NCI-H345 treated with DMSO at 0.1 percent for 48 hours (cell line): ENCODE results near the gene NOD2.

ENCODE experiments used
- DNase-seq: peaks from one replicate; lab custom pipeline; 2025; ENCODE audit not compliant: unreplicated experiment; lab: John Stamatoyannopoulos, UW

NOD2 gene

GRCh38 chr16:50669741-50670140 is 23.7 kb upstream of the NOD2 start:
- DNase-seq, result no peak

DNA sequence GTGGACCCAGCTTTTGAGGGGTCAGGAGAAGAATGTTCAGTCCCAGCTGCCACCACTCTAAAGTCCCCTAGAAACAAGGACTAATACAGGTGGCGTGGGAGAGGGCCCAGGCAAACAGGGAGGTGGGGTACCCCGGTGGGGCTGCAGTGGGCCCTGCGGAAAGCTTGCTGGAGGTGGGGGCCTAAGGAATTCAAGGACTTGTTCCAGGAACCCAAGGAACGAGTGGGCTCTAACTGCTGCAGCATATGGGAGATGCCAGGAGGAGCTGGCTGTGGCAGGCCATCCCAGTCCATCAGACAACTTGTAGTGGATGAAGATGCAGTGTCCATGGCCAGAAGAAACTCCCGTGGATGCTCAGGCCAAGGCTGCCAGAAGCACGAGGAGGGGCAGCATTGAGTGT is 22.9 kb upstream of the NOD2 start:
- no peak for DNase-seq

- DNase-seq, result no peak
These were observed 21.7 kb upstream of the NOD2 start for GRCh38 chr16:50671644-50672260.

DNA sequence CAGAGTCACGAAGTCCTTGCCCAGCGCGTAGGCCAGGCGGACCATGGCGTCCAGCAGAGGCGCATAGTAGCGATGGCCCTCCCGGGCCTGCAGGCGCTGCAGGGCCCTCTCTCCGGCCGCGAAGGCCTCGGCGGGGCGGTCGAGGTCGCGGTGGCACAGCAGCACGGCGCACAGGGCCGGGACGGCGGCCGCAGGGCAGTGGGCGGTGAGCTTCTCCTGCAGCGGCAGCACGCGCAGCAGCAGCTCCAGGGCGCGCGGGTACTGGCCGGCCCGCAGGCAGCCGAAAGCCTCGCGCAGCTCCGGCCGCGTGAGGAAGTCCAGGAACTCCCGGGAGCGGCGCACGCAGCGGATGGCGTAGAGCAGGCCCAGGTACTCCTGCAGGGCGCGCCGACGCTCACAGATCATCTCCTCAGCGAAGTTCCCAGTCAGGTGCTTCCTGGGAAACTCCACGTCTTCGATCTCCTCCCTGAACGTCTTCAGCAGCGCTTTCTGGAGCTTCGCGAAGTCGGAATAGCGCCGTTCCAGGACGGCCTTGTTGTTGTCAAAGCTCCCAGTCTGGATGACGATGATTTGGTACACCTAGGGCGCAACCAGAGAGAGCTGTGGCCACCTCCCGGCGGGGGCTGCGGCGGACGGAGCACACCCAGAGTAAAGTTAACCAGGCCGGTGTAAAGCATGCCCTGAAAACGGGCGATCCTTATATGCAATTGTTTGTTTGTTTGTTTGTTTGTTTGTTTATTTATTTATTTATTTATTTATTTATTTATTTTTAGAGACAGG is 19.7 kb upstream of the NOD2 start:
- DNase-seq, result no peak

GRCh38 chr16:50674831-50675230 is 18.6 kb upstream of the NOD2 start:
- no peak for DNase-seq

GRCh38 chr16:50675686-50676610 is 17.5 kb upstream of the NOD2 start:
- no peak for DNase-seq

DNA sequence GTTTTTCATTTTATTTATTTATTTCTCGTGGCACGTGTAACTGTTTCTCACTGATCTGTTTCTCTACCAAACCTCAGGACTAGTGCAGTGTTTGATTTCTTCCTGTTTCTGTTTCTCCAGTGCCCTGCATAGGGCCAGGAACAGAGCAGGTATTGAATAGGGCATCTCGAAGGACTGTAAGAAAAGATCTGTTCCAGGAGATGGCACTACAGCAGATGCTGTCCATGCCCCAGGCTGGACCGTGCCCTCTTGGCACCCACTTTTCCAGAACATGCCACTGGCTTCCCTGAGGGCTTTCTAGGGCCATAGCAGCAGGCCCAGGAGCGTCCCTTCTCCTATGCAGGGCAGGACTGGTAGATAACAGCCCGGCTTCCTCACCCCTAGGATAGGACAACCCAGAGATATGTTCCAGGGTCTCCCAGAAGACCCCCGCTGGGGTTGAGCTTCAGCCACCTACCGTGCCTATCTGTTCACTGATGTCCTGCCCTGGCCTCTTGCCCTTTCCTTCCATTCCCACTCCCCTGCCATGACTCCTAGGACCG is 16.7 kb upstream of the NOD2 start:
- no peak for DNase-seq

DNA sequence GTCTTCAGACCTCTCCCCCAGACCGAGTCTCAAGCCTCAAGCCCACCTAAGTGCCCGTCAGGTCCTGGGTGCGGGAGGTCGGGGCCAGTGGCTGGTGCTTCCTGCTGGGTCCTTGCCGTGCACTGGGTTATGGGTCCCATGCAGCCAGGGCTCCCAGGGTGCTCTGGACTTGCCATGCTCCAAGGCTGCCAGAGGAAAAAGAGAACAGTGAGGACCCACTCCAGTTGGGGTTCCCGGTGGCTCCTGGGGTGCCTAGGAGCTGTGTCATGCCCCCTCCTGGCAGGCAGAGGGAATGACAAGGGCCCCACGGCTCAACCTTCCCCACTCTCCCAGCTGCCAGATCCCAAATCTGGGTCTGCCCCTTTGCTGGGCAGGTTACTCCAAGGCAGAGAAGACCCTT is 16.1 kb upstream of the NOD2 start:
- DNase-seq, result no peak

- no peak for DNase-seq
These were observed 14.9 kb upstream of the NOD2 start for GRCh38 chr16:50678531-50678930.

GRCh38 chr16:50679266-50679665 is 14.1 kb upstream of the NOD2 start:
- DNase-seq, result no peak

DNA sequence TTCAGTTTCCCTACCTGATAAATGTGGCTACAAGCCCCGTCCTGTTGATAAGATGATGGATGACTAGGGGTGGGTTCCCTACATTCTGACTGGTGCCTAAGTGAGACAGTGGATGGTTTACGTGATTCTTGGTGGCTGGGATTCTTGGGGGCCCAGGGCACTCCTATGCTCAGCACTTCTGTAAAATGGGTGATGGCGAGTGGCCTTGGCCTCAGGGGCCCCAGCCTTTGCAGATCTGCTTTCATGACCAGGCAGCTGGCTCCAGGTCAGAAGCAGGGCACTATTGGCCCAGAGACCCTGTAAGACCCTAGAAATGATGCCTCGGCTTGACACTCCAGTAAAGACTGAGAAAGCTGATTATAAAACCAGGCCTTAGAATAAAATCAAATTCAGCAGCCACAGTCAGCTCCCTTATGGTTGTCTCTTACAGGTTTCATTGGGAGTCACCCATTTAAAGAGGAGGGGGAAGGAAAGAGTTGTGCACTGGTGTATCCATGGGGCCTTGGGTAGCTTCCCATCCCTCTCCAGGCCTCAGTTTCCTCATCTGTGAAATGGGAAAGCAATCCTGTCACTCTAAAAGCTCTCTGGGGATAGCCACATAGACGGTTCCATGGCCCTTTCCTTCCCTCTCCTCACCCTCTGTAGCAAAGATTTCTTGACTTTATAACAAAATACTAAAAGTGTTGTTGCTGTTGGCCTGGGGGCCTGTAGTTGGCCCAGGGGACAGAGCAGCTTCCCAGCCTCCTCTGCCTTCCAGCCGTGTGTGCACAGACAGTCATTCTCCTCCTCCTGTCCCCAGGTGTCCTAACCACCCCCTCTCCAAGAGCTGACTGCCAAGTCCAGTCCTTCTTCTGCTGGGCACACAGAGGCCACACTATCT is 13.5 kb upstream of the NOD2 start:
- DNase-seq, result no peak

- no peak for DNase-seq
These were observed 12.9 kb upstream of the NOD2 start for GRCh38 chr16:50680556-50680893.

DNA sequence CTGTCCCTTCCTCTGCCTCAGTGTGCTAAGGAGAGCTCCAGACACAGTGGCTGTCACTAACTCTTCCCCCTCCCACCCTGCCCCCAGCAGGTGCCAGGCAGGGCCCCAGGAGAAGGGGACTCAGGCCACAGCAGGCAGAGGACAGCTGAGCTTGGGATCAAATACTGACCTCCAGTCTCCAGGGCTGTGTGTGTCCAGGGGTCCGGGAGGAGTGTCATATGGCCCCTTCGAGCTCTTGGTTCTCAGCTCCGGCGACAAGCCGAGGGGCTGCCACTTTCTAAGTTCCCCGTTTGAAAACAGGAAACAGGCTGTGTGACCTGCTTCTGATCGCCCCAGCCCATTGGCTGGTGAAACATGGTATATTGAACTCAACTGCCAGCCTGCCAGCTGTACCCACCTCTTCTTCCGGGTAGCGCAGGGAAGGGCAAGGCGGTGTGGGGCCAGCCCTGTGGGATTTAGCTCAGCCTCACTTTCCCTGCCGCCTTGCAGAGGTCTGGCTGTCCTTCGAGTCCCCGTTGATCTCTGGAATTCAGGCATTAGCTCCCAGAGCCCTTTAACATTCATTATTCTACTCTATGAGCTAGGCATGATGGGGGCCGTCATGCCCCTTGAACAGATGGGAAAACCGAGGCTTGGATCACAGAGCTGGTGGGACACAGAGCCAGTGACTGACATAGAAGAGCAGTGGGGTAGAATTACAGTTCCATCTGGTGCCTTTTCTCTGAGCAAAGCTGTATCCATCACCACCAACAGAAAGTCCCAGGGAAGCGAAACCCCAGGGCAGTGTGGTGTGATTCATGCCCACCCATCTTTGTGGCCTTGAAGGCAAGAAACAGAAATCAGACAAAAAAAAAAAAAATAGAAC is 12.2 kb upstream of the NOD2 start, which contains the start of gene SNX20:
SNX20 (minus strand) TSS at position 292 of the 865 bp plus-strand sequence. CDS start 3,786 bp downstream, outside the sequence.
- DNase-seq, result no peak

DNA sequence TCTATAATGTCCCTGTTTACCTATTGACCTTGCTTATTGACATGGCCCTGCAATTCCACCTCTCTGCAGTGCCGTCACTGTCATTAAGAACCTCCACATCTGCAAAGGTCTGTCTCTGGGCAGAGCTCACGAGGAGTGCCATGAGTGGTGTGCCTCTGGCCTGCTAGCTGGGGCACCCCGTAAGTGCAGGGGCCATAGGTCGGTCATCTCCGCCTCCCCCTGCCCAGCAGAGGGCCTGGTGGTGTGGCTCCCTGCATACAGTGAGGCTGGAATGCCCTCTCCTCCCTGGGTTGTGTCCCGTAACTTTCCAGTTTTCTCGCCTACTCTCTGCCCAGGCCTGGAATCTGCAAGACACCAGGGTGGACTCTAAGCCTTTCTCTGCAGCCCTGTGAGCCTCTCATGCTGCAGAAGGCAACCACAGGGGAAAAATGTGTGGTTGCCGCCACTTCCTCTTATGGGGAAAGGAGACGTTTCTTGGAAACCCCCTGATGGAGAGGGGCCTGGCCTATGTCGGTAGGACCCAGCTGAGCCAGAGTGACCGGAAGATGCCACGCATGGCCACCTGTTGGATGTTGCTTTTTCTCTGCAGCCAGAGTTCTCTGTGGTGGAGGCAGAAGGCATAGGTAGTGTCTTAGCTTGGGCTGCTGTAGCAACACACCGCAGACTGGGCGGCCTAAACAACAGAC is 9.6 kb upstream of the NOD2 start:
- DNase-seq, result no peak

- DNase-seq, result no peak
These were observed 8.5 kb upstream of the NOD2 start for GRCh38 chr16:50684823-50685461.

GRCh38 chr16:50685462-50686063 is 7.8 kb upstream of the NOD2 start:
- no peak for DNase-seq

DNA sequence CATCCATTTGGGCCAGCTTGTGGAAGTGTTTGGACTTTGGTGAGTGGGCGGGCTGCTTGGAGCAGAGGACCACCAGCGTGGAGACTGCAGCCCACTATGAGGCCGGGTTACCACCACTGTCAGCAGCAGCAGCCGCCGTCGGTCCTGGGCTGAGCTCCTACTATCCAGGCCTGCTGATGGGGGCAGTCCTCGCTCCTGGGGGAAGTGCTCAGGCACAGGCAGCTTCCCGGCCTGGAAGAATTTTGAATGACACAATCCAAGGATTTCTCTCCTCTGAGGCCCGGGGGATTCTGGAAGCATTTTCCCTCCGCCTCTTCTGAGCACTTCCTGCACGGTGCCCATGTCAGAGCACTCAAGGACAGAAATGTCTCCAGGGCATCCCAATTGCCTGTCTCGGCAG is 5.3 kb upstream of the NOD2 start:
- no peak for DNase-seq

DNA sequence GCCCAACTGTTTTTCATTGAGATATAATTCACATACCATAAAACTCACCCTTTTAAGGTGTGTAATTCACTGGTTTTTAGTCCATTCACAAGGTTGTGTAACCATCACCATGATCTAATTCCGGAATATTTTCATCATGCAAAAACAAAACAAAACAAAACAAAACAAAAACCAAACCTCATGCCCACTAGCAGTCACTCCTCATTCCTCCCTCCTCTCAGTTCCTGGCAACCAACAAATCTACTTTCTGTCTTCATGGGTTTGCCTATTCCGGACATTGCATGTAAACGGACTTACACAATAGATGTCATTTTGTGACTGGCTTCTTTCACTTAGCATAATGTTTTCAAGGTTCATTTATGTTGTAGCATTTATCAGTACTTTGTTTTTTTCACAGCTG is 4.5 kb upstream of the NOD2 start:
- no peak for DNase-seq
